Measurements from ENCODE around the gene ASB12. TPM values are rescaled to one million over a fixed set of nuclear protein-coding genes. Genes with fewer than 3 reads are reported as not detected.

Gene ASB12
- total and polyA plus RNA-seq, 2 of the 13 experiments (the other 11 are each of a cell fraction or from before 2014, with no cell fraction given): 0.05 TPM; not detected in 1

GRCh38 chrX:64205735-64206501 lies 24.5 kb downstream of the ASB12 start (continued):
- no peak for TF ChIP-seq FOXP1 (IDR thresholded peaks at IDR 0.05)
- 0 out of 2 replicates have a peak, but pooled peaks have one; percentile 7 for TF ChIP-seq FOXP1 (CRISPR knock-in tag; IDR thresholded peaks at IDR 0.05)
- peak; percentile 49; the same call in 1 of the 2 replicates for TF ChIP-seq CCDC6 (CRISPR knock-in tag; IDR thresholded peaks at IDR 0.05)
- peak; percentile 38; the same call in 1 of the 2 replicates for TF ChIP-seq MAZ (IDR thresholded peaks at IDR 0.05; ENCODE audit: borderline replicate concordance, low read depth, low read length)
- peak; percentile 56; the same call in 1 of the 2 replicates for TF ChIP-seq MAZ (CRISPR knock-in tag; IDR thresholded peaks at IDR 0.05; ENCODE audit: low read depth)
- peak; percentile 45 for TF ChIP-seq ASH2L (IDR thresholded peaks at IDR 0.05; ENCODE audit: insufficient read length, low read depth, low read length)
- TF ChIP-seq KDM2A (CRISPR knock-in tag; IDR thresholded peaks at IDR 0.05; ENCODE audit: borderline replicate concordance, low read depth): peak; percentile 25; the same call in 1 of the 2 replicates
- TF ChIP-seq SALL1 (CRISPR knock-in tag; IDR thresholded peaks at IDR 0.05): peak; percentile 33; the same call in 1 of the 2 replicates
- TF ChIP-seq TARDBP (CRISPR knock-in tag; IDR thresholded peaks at IDR 0.05): 0 out of 2 replicates have a peak, but pooled peaks have one; percentile 34
- peak; percentile 25; the same call in 1 of the 2 replicates for TF ChIP-seq CREB1 (IDR thresholded peaks at IDR 0.05)
- no peak; the same call in 1 of the 2 replicates for TF ChIP-seq CREB1 (CRISPR knock-in tag; IDR thresholded peaks at IDR 0.05)
- TF ChIP-seq SRY (CRISPR knock-in tag; IDR thresholded peaks at IDR 0.05): no peak
- TF ChIP-seq PBX2 (CRISPR knock-in tag; IDR thresholded peaks at IDR 0.05): peak; percentile 95
- TF ChIP-seq ZNF44 (CRISPR knock-in tag; IDR thresholded peaks at IDR 0.05): no peak
